HCT116 (cell line): ENCODE results near the gene HOMER2. TPM values are rescaled to one million over a fixed set of nuclear protein-coding genes. Genes with fewer than 3 reads are reported as not detected.

Experiments
- ATAC-seq: fragments of 200-7000 bp; cut with Tn5 transposase; 2 replicates; pipeline ENCODE4 v1.9.1; 2020; ENCODE audit warnings: mild to moderate bottlenecking, moderate library complexity
- BruUV-seq: library from RNA; stranded (reverse); fragments of 400-500 nt; replicated peaks from 2 replicates; lab custom pipeline; 2021; lab: Mats Ljungman, UMichigan
- CTCF ChIA-PET: fragments of 300-600 bp; sonication (Branson Sonifier 250); formaldehyde crosslinking; loops from one replicate; lab custom pipeline; 2021; ENCODE audit warnings: antibody characterized with exemption; lab: Charles Lee
- POLR2A ChIA-PET: fragments of 300-600, 350-600 bp; sonication (Branson Sonifier 250); formaldehyde crosslinking; loops from one replicate; lab custom pipeline; 2021; ENCODE audit warnings: antibody characterized with exemption; lab: Charles Lee
- RAD21 ChIA-PET, 2 experiments: fragments of 300-600 bp; sonication (Branson Sonifier 250); formaldehyde crosslinking; loops; one replicate each; lab custom pipeline; 2023; ENCODE audit warnings: low total read pairs in 2 of 2; ENCODE audit not compliant: uncharacterized antibody in 2 of 2, unreplicated experiment in 2 of 2, low non-redundant PET in 1 of 2; lab: Charles Lee
- DNase-seq: peaks from one replicate; pipeline ENCODE4 v3.0.0-alpha.2; 2010; ENCODE audit warnings: low read depth, low spot score
- H2AFZ ChIP-seq: fragments of 200-600 bp; shearing (Covaris generic), sonication (generic); 2 replicates; pipeline ENCODE4 v1.6.1; 2017; ENCODE audit warnings: low read depth, mixed run types, mixed read lengths, antibody characterized with exemption, low read length; ENCODE audit not compliant: poor library complexity, severe bottlenecking
- H3K27ac ChIP-seq: 2 replicates; pipeline ENCODE4 v1.5.1; 2012; ENCODE audit warnings: low read depth, low read length
- H3K27me3 ChIP-seq: fragments of 200-600 bp; sonication (generic); 2 replicates; pipeline ENCODE4 v1.6.1; 2016; ENCODE audit warnings: mixed run types, low read length, mixed read lengths; ENCODE audit not compliant: insufficient read depth
- H3K36me3 ChIP-seq, 2 experiments: fragments of 200-500 bp in 1 of 2; fragments of 200-600 bp in 1 of 2; sonication (Bioruptor generic) in 1 of 2; sonication (generic) in 1 of 2; 2 replicates each; pipeline versions ENCODE4 v1.5.1 to v1.6.1; 2014 to 2016; ENCODE audit warnings: low read length in 2 of 2, inconsistent platforms in 1 of 2, mixed read lengths in 1 of 2, mixed run types in 1 of 2; ENCODE audit not compliant: insufficient read depth in 2 of 2, control insufficient read depth in 1 of 2
- H3K4me1 ChIP-seq, 2 experiments: fragments of 200-600 bp in 1 of 2; sonication (generic) in 1 of 2; 2 replicates each; pipeline versions ENCODE4 v1.5.1 to v1.6.1; 2012 to 2017; ENCODE audit warnings: low read length in 2 of 2, inconsistent platforms in 1 of 2, mild to moderate bottlenecking in 1 of 2, mixed read lengths in 1 of 2, mixed run types in 1 of 2, moderate library complexity in 1 of 2; ENCODE audit not compliant: insufficient read depth in 2 of 2, control insufficient read depth in 1 of 2
- H3K4me2 ChIP-seq: fragments of 200-600 bp; sonication (generic); 2 replicates; pipeline ENCODE4 v1.6.1; 2017; ENCODE audit warnings: mixed run types, low read length, mixed read lengths
- H3K4me3 ChIP-seq, 2 experiments: fragments of 200-600 bp in 1 of 2; sonication (generic) in 1 of 2; replicated peaks in 1 of 2; 2 replicates each; pipeline ENCODE4 v1.5.1; 2011 to 2016; ENCODE audit warnings: low read length in 2 of 2, control low read depth in 1 of 2, low read depth in 1 of 2, mild to moderate bottlenecking in 1 of 2, mixed read lengths in 1 of 2, mixed run types in 1 of 2
- H3K79me2 ChIP-seq: fragments of 200-600 bp; sonication (generic); 2 replicates; pipeline ENCODE4 v1.6.1; 2017; ENCODE audit warnings: mild to moderate bottlenecking, mixed run types, low read length, moderate library complexity, mixed read lengths; ENCODE audit not compliant: insufficient read depth
- H3K9ac ChIP-seq: fragments of 200-600 bp; sonication (generic); 2 replicates; pipeline ENCODE4 v1.6.1; 2016; ENCODE audit warnings: low read length, mixed read lengths
- H3K9me2 ChIP-seq: fragments of 200-600 bp; sonication (generic), shearing (Covaris generic); 2 replicates; pipeline ENCODE4 v1.6.1; 2017; ENCODE audit warnings: mixed run types, mild to moderate bottlenecking, moderate library complexity; ENCODE audit not compliant: insufficient read depth
- H3K9me3 ChIP-seq, 2 experiments: fragments of 200-500 bp in 1 of 2; fragments of 200-600 bp in 1 of 2; sonication (Bioruptor generic) in 1 of 2; sonication (generic) in 1 of 2; 2 replicates each; pipeline ENCODE4 v1.6.1; 2014 to 2017; ENCODE audit warnings: low read length in 2 of 2, mixed read lengths in 2 of 2, inconsistent platforms in 1 of 2, low read depth in 1 of 2, mild to moderate bottlenecking in 1 of 2, mixed run types in 1 of 2, moderate library complexity in 1 of 2; ENCODE audit not compliant: control insufficient read depth in 1 of 2, insufficient read depth in 1 of 2
- H4K20me1 ChIP-seq: fragments of 200-600 bp; sonication (generic), shearing (Covaris generic); 2 replicates; pipeline ENCODE4 v1.6.1; 2017; ENCODE audit warnings: mixed run types, mild to moderate bottlenecking, moderate library complexity; ENCODE audit not compliant: insufficient read depth
- EGR1 ChIP-seq: IDR thresholded peaks from 2 replicates; pipeline ENCODE4 v1.6.1; 2012; ENCODE audit warnings: low read depth
- EZH2 ChIP-seq: fragments of 200-600 bp; sonication (generic); IDR thresholded peaks from 2 replicates; pipeline ENCODE4 v1.6.1; 2017; ENCODE audit warnings: antibody characterized with exemption, mixed run types
- FOSL1 ChIP-seq: IDR thresholded peaks from 2 replicates; pipeline ENCODE4 v1.6.1; 2012; ENCODE audit warnings: low read depth
- JUND ChIP-seq: IDR thresholded peaks from 2 replicates; pipeline ENCODE4 v1.6.1; 2012
- POLR2A ChIP-seq: IDR thresholded peaks from 2 replicates; pipeline ENCODE4 v1.7.0; 2011; ENCODE audit warnings: borderline replicate concordance; ENCODE audit not compliant: insufficient read depth, insufficient read length; ENCODE audit errors: extremely low read depth
- SP1 ChIP-seq: IDR thresholded peaks from 2 replicates; pipeline ENCODE4 v1.6.1; 2012; ENCODE audit warnings: low read depth
- TCF7L2 ChIP-seq: IDR thresholded peaks from 2 replicates; pipeline ENCODE4 v1.7.0; 2011; ENCODE audit warnings: borderline replicate concordance, inconsistent platforms; ENCODE audit not compliant: insufficient read depth, insufficient read length; ENCODE audit errors: extremely low read depth
- ZBTB33 ChIP-seq: IDR thresholded peaks from 2 replicates; pipeline ENCODE4 v1.6.1; 2011; ENCODE audit warnings: mild to moderate bottlenecking, low read length, moderate library complexity; ENCODE audit not compliant: insufficient replicate concordance; ENCODE audit errors: extremely low read depth
- intact Hi-C: fragments of 100-400 bp; cut with micrococcal nuclease; formaldehyde crosslinking; loops from 2 replicates; pipeline ENCODE4 v1.10.0; 2022
- total RNA-seq: library from RNA; stranded (reverse); gene quantifications from one replicate; pipeline ENCODE4 v1.2.1, GENCODE V29; 2021; ENCODE audit not compliant: unreplicated experiment
- TF ChIP-seq, protein P1 (sequence below): IDR thresholded peaks from 2 replicates; pipeline ENCODE4 v1.6.1; 2012

The HOMER2 gene
- total RNA-seq, 1 experiment from 2014 or later = 3.9 TPM

DNA sequence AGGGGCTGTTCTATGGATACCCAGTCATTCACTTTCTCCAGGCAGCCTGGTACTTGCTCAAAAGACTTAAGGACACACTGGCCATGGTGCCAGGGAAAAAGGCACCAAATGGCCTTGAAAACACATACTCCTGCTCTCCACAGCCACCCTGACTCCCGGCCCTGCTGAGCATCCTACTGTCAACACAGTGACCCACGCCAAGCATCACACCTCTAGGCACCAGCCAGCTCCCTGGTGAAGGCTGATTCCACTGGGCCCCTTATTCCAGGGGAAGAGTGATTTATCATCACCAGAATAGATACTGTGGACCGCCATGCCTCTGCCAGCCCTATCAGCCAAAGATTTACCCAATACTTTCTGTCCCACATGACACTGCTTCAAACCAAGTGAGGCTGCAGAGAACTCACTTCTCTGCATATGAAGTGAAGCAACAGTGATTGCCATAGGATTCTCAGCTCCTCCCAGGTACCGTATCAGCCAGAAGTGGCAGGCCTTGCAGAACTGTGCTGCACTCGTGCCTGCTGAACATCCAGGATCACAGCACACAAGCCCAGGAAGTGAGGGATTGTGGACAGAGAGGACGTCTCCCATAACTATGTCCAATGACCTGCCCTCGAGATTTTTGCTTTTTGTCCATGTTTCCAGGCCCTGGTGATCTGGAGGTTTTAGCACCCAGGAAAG is 79.4 kb downstream of the HOMER2 start:
- H2AFZ ChIP-seq = no peak overlapping the region
- H3K36me3 ChIP-seq = no peaks in the 10 kb centered on the region
- no peaks in the 10 kb centered on the region for H3K27me3 ChIP-seq
- no peak overlapping the region for H3K4me3 ChIP-seq
- H3K79me2 ChIP-seq = no peaks in the 10 kb centered on the region
- no peak for TF ChIP-seq EGR1
- no peak for TF ChIP-seq TCF7L2
- no peak for TF ChIP-seq JUND
- no peak for TF ChIP-seq SP1
- no peak for TF ChIP-seq ZBTB33
- TF ChIP-seq FOSL1 = no peak
- TF ChIP-seq, protein P1, sequence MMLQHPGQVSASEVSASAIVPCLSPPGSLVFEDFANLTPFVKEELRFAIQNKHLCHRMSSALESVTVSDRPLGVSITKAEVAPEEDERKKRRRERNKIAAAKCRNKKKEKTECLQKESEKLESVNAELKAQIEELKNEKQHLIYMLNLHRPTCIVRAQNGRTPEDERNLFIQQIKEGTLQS = no peak
- TF ChIP-seq EZH2 = no peak
- no peak for TF ChIP-seq POLR2A
- peaks cover 0 to 11% of the 10 kb centered on the region in 2 experiments; a peak in 1 of 4 replicates for H3K4me1 ChIP-seq
- H3K9me3 ChIP-seq = no peaks in the 10 kb centered on the region
- intact Hi-C loops = no loop called here
- CTCF ChIA-PET = no interaction called here
- RAD21 ChIA-PET = no interaction called here
- DNase-seq = no peak
- H3K4me2 ChIP-seq = no peak overlapping the region
- no peak for ATAC-seq
- H3K27ac ChIP-seq = no peak overlapping the region
- H4K20me1 ChIP-seq = no peaks in the 10 kb centered on the region
- no peaks in the 10 kb centered on the region for H3K9me2 ChIP-seq
- H3K9ac ChIP-seq = no peak overlapping the region
- BruUV-seq = no TSS peak
- POLR2A ChIA-PET = no interaction called here
